HG03342 (cell line): ENCODE measurements around the gene TMEM72.

ENCODE experiments used
- ATAC-seq: cut with Tn5 transposase; IDR thresholded peaks from one replicate; pipeline ENCODE4 v1.9.1; 2021; ENCODE audit warnings: mild to moderate bottlenecking, moderate library complexity; ENCODE audit not compliant: unreplicated experiment

The TMEM72 gene

DNA sequence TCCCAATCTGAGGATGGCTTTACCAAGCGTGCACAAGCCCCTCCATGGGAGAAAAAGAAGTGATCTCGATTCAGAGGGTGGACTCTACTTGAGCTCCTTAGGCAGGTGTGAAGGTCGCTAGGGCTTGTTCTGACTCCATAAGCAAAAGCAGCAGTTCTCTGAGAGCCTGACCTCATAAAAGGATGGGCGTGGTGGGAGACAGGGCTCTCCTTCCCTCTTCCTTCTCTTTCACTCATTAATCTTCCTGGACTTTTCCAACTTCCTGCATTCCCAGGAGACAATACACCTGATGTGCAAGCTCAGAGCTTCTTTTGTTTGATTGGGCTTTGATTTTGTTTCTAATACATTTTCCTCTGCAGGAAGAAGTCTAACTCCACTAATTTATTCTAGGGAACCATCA is 22.3 kb upstream of the TMEM72 start:
- ATAC-seq = no peak

GRCh38 chr10:44889834-44890233 is 21.3 kb upstream of the TMEM72 start:
- no peak for ATAC-seq

DNA sequence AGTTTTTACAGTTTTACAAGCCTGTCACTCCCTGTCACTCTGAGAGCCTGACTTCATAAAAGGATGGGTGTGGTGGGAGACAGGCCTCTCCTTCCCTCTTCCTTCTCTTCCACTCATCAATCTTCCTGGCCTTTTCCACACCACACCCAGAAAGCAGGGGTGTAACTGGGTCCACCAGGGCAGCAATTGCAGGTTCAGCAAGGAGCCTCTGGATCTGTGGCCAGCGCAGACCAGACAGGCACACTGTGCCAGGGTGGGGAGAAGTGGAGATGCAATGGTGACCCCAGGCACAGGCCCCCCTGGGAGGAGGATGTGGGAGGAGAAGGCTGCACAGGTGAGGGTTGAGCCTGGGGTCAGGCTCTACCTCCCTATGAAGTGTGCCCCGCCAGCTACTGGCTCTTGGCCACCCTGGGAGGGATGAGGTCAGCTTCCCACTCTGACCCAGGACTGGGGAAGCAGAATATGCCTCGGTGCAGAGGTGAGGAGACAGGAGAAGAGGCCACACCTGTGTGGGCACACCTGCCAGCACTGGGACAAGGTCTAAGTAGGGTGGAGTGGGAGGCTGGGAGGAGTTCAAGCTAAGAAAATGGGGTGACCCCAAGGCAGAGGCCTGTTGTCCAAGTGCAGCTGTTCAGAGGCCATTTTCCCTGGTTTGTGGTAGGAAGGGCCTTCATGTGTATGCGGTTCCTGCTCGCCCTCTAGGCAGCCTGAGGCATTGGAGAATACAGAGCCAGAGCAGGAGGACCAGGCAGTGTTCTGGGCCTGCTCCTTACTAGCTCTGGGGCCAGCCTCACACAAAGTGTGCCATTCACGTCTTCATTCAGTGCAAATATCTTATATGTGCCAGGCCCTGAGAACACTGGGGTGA is 20.2 kb upstream of the TMEM72 start:
- no peak for ATAC-seq

GRCh38 chr10:44891721-44892120 is 19.4 kb upstream of the TMEM72 start:
- no peak for ATAC-seq

GRCh38 chr10:44893604-44894468 is 17.3 kb upstream of the TMEM72 start:
- ATAC-seq = no peak

GRCh38 chr10:44894691-44895090 is 16.4 kb upstream of the TMEM72 start:
- ATAC-seq = no peak

- ATAC-seq = no peak
Measured at GRCh38 chr10:44895280-44895679, 15.9 kb upstream of the TMEM72 start.

GRCh38 chr10:44897049-44897448 is 14.1 kb upstream of the TMEM72 start:
- no peak for ATAC-seq

GRCh38 chr10:44898665-44899064 is 12.5 kb upstream of the TMEM72 start:
- ATAC-seq = no peak

DNA sequence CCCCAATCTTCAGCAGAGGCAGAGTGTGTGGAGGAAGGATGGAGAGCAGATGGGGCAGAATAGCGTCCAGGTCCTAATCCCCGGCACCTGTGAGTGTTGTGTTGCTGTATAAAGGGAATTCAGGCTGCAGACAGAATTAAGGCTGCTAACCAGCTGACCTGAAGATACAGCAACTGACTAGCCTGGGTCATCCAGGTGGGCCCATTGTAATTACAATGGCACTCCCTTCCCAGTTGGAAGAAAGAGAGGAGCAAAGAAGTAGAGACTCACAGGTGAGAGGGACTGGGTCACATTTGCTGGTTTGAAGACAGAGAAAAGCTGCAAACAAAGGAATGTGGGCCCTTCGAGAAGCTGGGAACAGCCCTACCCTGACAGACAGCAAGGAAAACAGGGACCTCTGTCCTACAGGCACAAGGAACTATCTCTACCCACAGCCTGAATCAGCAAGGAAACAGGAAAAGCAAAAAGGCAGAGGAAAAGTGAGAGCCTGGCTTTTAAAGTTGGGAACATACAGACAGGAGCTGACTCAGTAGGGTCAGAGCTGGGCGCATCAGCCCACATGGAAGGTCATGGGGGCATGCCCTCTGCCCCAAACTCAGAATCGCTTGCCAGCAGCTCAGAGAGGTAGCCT is 11.6 kb upstream of the TMEM72 start:
- no peak for ATAC-seq

DNA sequence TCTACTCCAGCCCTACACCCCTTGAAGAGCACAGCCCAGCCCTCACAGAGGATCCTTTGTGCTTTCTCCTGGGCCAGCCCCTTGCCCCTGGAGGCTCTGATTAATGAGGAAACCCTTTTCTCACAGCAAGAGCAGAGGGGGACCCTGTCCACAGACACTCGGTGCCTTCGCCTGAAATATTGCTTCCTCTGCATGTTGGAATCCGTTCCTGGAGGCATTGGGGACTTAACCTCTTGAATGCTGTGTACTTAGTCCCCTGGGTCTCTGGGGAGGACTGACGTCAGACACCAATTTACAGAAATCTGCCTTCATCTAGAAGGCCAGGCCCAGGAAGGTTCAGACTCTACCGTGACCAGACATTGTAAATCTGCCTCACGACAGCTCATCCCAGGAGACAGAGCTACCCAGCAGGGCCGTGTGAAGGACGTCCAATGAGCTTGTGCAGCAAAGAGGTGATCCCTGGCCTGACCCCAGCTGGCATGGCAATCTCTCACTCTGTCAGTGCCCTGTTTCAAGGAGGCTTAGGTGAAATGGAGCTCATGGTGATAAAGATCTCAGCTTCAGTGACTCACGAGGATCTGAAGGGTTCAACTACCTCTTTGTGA is 8.1 kb upstream of the TMEM72 start:
- no peak for ATAC-seq

DNA sequence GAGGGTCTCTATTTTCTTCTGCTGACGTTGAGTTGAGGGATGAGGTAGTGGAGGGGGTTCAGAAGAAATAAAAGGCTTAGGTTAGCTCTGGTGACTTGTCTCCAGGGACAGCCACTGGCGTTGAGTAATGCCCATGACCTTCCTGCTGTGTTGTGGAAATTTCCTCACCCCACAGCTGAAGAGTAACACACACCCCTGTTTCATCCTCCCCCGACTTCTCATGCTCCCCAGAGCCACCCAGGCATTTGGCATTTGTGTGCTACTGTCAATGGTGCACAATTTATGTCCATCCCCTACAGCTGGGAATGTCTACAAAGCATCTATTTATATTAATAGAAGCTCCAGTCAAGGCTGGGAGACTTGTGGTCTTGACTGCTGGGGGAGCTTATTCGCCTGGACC is 4.7 kb upstream of the TMEM72 start:
- no peak for ATAC-seq

GRCh38 chr10:44907556-44907955 is 3.6 kb upstream of the TMEM72 start:
- no peak for ATAC-seq

DNA sequence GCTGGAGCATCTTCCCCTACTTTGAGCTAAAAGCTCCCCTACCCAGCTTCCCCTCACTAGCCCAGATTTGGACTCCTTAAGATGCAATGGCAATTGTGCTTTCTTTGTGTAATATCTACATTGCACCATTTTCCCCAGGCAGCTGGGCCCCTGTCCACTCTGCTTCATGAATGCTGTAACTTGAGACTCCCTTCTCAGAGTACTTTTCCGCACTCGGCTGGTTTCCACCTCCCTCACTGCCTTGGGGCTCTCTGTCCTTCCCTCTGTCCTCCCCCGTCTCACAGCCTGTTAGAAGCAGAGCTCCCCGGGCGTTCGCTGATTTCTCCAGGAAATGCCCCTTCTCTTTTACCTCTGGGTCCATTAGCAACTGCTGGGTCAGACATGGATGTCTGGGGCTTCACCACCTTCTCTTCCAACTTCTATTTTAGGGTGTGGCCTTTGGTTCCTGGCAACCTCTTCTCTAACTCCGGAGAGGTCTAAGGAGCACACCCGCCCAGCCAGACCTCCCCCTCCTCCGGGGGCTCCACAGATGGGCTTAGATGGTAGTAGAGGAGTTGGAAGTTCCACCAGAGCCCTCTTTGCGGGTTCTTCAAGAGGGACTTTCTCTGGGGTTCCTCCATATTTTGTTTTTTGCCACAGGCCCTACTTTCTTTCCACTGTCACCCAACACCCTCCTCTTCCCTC is 2.9 kb upstream of the TMEM72 start:
- ATAC-seq = no peak

GRCh38 chr10:44908936-44909630 is 2.1 kb upstream of the TMEM72 start:
- ATAC-seq = no peak

GRCh38 chr10:44909910-44910309 is 1.2 kb upstream of the TMEM72 start:
- no peak for ATAC-seq

GRCh38 chr10:44910602-44911001 is 535 bp upstream of the TMEM72 start:
- no peak for ATAC-seq

GRCh38 chr10:44911951-44912350 is 814 bp downstream of the TMEM72 start:
- ATAC-seq = no peak

DNA sequence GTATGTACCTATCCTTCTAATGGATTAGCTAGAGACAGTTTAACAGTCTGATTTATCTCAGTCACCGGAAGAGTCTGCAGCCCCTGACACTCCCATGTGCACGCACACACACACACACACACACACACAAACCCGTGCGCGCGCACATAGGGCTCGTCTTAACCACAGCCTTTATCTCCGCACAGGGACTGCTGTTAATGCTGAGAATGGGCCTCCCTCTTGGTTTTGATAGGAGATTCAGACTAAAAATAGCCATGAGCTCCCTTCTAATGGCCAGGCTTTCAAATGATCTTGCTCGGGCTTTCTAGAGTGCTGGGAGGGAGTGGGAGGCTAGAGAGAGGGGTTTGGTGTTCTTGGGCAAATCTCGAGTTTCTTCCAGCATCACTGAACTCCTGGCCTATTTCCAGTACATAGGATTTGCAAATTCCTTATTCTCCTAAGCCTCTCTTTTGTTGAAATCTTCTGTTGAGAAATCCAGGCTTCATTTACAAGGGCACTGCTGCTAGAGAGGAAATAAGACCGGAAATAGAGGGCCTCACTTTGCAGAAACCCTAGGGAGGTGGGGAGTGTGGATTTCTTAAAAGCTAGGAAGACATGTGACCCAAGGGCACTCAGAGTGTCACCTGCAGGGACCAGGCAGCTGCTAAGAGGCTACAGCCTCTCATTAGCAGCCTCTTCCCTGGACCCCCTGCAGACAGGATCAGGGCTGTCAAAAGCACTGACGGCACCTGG is 2.4 kb downstream of the TMEM72 start:
- ATAC-seq = no peak
